Measurements from ENCODE around the gene LHPP.

Gene LHPP

GRCh38 chr10:124626759-124627380 lies 165.2 kb downstream of the LHPP start:
- POLR2A ChIA-PET = no interaction called here
- no peak overlapping the region for H3K27ac ChIP-seq (ENCODE audit: extremely low read depth, low read depth, low read length)
- H3K4me1 ChIP-seq (ENCODE audit: control insufficient read depth, insufficient read depth, low read length) = no peaks in the 10 kb centered on the region; the same call in 1 of the 2 replicates

GRCh38 chr10:124627866-124628675 lies 166.4 kb downstream of the LHPP start:
- Histone ChIP-seq H3K36me3 (ENCODE audit: control insufficient read depth in 2 of 2, insufficient read depth in 1 of 2, low read length in 2 of 2) (no peaks in the 10 kb centered on the region), H3K4me1 (ENCODE audit: control insufficient read depth, insufficient read depth, low read length) (no peaks in the 10 kb centered on the region; the same call in 1 of the 2 replicates), H3K4me3 (ENCODE audit: low read depth, low read length) (no peak overlapping the region), H3K27ac (ENCODE audit: extremely low read depth, low read depth, low read length) (no peak overlapping the region), H3K9me3 (ENCODE audit: control insufficient read depth, insufficient read depth, low read depth, low read length) (no peaks in the 10 kb centered on the region)
- ChIA-PET CTCF (no interaction called here), POLR2A (no interaction called here)
- TF ChIP-seq ZBTB21 (tag by site-specific recombination; IDR thresholded peaks at IDR 0.05) (no peak), ZNF175 (tag by site-specific recombination; IDR thresholded peaks at IDR 0.05) (no peak), ZNF416 (tag by site-specific recombination; IDR thresholded peaks at IDR 0.05) (no peak), ZNF391 (tag by site-specific recombination; IDR thresholded peaks at IDR 0.05; ENCODE audit: borderline replicate concordance, low read depth) (no peak), ZNF48 (tag by site-specific recombination; IDR thresholded peaks at IDR 0.05) (no peak), ZNF157 (tag by site-specific recombination; IDR thresholded peaks at IDR 0.05) (no peak), ZNF223 (tag by site-specific recombination; IDR thresholded peaks at IDR 0.05) (no peak), GLIS1 (tag by site-specific recombination; IDR thresholded peaks at IDR 0.05) (no peak), ZNF302 (tag by site-specific recombination; IDR thresholded peaks at IDR 0.05; ENCODE audit: low read depth) (no peak), ZNF521 (tag by site-specific recombination; IDR thresholded peaks at IDR 0.05) (no peak), ZBTB1 (tag by site-specific recombination; IDR thresholded peaks at IDR 0.05) (no peak)
- TF ChIP-seq, protein P1, sequence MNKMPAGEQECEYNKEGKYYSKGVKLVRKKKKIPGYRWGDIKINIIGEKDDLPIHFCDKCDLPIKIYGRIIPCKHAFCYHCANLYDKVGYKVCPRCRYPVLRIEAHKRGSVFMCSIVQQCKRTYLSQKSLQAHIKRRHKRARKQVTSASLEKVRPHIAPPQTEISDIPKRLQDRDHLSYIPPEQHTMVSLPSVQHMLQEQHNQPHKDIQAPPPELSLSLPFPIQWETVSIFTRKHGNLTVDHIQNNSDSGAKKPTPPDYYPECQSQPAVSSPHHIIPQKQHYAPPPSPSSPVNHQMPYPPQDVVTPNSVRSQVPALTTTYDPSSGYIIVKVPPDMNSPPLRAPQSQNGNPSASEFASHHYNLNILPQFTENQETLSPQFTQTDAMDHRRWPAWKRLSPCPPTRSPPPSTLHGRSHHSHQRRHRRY (tag by site-specific recombination; IDR thresholded peaks at IDR 0.05) = no peak
- TF ChIP-seq, protein P2, sequence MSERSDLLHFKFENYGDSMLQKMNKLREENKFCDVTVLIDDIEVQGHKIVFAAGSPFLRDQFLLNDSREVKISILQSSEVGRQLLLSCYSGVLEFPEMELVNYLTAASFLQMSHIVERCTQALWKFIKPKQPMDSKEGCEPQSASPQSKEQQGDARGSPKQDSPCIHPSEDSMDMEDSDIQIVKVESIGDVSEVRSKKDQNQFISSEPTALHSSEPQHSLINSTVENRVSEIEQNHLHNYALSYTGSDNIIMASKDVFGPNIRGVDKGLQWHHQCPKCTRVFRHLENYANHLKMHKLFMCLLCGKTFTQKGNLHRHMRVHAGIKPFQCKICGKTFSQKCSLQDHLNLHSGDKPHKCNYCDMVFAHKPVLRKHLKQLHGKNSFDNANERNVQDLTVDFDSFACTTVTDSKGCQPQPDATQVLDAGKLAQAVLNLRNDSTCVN (tag by site-specific recombination; optimal IDR thresholded peaks at IDR 0.05) = no peak

More at GRCh38 chr10:124626759-124627380, 165.2 kb downstream of the LHPP start:
- TF ChIP-seq, protein P3, sequence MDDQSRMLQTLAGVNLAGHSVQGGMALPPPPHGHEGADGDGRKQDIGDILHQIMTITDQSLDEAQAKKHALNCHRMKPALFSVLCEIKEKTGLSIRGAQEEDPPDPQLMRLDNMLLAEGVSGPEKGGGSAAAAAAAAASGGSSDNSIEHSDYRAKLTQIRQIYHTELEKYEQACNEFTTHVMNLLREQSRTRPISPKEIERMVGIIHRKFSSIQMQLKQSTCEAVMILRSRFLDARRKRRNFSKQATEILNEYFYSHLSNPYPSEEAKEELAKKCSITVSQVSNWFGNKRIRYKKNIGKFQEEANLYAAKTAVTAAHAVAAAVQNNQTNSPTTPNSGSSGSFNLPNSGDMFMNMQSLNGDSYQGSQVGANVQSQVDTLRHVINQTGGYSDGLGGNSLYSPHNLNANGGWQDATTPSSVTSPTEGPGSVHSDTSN (CRISPR knock-in tag; IDR thresholded peaks at IDR 0.05) = no peak
- TF ChIP-seq ZSCAN5A (tag by site-specific recombination; IDR thresholded peaks at IDR 0.05) (no peak), MZF1 (tag by site-specific recombination; IDR thresholded peaks at IDR 0.05; ENCODE audit: borderline replicate concordance) (no peak), ZXDB (tag by site-specific recombination; IDR thresholded peaks at IDR 0.05) (no peak), KLF1 (tag by site-specific recombination; IDR thresholded peaks at IDR 0.05) (peak; percentile 90), KLF7 (tag by site-specific recombination; IDR thresholded peaks at IDR 0.05; ENCODE audit: borderline replicate concordance) (no peak), GLIS2 (tag by site-specific recombination; IDR thresholded peaks at IDR 0.05) (peak; percentile 40; the same call in 1 of the 2 replicates), ZFP41 (tag by site-specific recombination; IDR thresholded peaks at IDR 0.05; ENCODE audit: borderline replicate concordance) (no peak), ZSCAN23 (tag by site-specific recombination; IDR thresholded peaks at IDR 0.05) (no peak), ZFP3 (tag by site-specific recombination; IDR thresholded peaks at IDR 0.05; ENCODE audit: low read depth) (no peak), ZNF248 (tag by site-specific recombination; IDR thresholded peaks at IDR 0.05) (no peak), ZIC2 (tag by site-specific recombination; IDR thresholded peaks at IDR 0.05) (peak; percentile 92), ZBTB21 (tag by site-specific recombination; IDR thresholded peaks at IDR 0.05) (no peak), CTCF (tag by site-specific recombination; IDR thresholded peaks at IDR 0.05) (no peak)
- TF ChIP-seq, protein P4, sequence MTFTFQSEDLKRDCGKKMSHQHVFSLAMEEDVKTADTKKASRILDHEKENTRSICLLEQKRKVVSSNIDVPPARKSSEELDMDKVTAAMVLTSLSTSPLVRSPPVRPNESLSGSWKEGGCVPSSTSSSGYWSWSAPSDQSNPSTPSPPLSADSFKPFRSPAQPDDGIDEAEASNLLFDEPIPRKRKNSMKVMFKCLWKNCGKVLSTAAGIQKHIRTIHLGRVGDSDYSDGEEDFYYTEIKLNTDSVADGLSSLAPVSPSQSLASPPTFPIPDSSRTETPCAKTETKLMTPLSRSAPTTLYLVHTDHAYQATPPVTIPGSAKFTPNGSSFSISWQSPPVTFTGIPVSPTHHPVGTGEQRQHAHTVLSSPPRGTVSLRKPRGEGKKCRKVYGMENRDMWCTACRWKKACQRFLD (tag by site-specific recombination; IDR thresholded peaks at IDR 0.05) = no peak
- H3K9me3 ChIP-seq (ENCODE audit: control insufficient read depth, insufficient read depth, low read depth, low read length) = no peaks in the 10 kb centered on the region
- no peak overlapping the region for H3K4me3 ChIP-seq (ENCODE audit: low read depth, low read length)
- CTCF ChIA-PET = no interaction called here
- H3K36me3 ChIP-seq (ENCODE audit: control insufficient read depth in 2 of 2, insufficient read depth in 1 of 2, low read length in 2 of 2) = no peaks in the 10 kb centered on the region
